Psoas muscle (tissue), 8 donors: ENCODE data around the gene NEU1. TPM values are rescaled to one million over a fixed set of nuclear protein-coding genes. Genes with fewer than 3 reads are reported as not detected.
A peak's percentile ranks its signal among the peaks of the same experiment; 100 is the strongest.
"Not testable (repeated sequence)": the region's sequence is repeated elsewhere in the genome, so short reads cannot be mapped to it uniquely, and the experiment has no call there.

Experiments used
- ATAC-seq, 4 donors: fragments of 200-7000 bp; cut with Tn5 transposase; one replicate each; pipeline ENCODE4 v1.9.1; 2020; ENCODE audit warnings: moderate library complexity in 3 of 4, mild to moderate bottlenecking in 2 of 4
- DNase-seq, 2 donors: peaks; one replicate each; pipeline ENCODE4 v3.0.0-alpha.2; 2020
- H3K27ac ChIP-seq: fragments of 200-600 bp; one replicate; pipeline ENCODE4 v1.8.0; 2022
- H3K27me3 ChIP-seq, 3 donors: fragments of 200-600 bp in 1 of 3; one replicate each; pipeline versions ENCODE4 v1.6.1 to v1.8.0; 2013 to 2022; ENCODE audit warnings: low read length in 2 of 3, mild to moderate bottlenecking in 2 of 3, moderate library complexity in 1 of 3; ENCODE audit not compliant: insufficient read depth in 3 of 3
- H3K36me3 ChIP-seq, 2 donors: fragments of 200-600 bp in 1 of 2; one replicate each; pipeline versions ENCODE4 v1.6.1 to v1.8.0; 2013 to 2022; ENCODE audit warnings: low read depth in 1 of 2, mild to moderate bottlenecking in 1 of 2, moderate library complexity in 1 of 2; ENCODE audit not compliant: insufficient read depth in 1 of 2
- H3K4me1 ChIP-seq: fragments of 200-600 bp; one replicate; pipeline ENCODE4 v1.8.0; 2022
- H3K4me3 ChIP-seq: fragments of 200-600 bp; one replicate; pipeline ENCODE4 v1.8.0; 2022; ENCODE audit warnings: mild to moderate bottlenecking
- H3K9me3 ChIP-seq: fragments of 200-600 bp; one replicate; pipeline ENCODE4 v1.8.0; 2022
- CTCF ChIP-seq: fragments of 200-600 bp; IDR thresholded peaks from one replicate; pipeline ENCODE4 v1.8.0; 2022; ENCODE audit warnings: antibody characterized with exemption
- WGBS, 3 donors: extraction: QIAGEN DNeasy Blood & Tissue Kit; methylation state at CpG; one replicate each; pipeline versions ENCODE4 v1.1.6 to v1.1.7; 2013; 5-methylcytosine and 5-hydroxymethylcytosine counted together
- intact Hi-C, 2 donors: fragments of 100-400 bp; cut with DNase I; formaldehyde crosslinking; loops; one replicate each; pipeline versions ENCODE4 v1.11.0 to v1.14.2; 2022
- polyA plus RNA-seq, 3 donors: library from polyadenylated mRNA; stranded (reverse); fragments of 200-250 nt; gene quantifications; one replicate each; pipeline ENCODE4 v1.2.3, GENCODE V29; 2013
- total RNA-seq, 4 donors: library from RNA; stranded (reverse); fragmentation: NEBNext Ultra II Directional in 2 of 4; extraction: Animal tissue kit (Norgen Biotek cat#: 25700) in 2 of 4; gene quantifications; one replicate each; pipeline versions ENCODE4 v1.2.1 to v1.2.4, GENCODE V29; 2021 to 2023
- donor health status: healthy with polysubstance abuse.
- donor health status: DM: no; HTN: no; CAD: no; lungs with moderate emphysema.
- donor health status: Bipolar disorder and iron deficiency.
- donor health status: healthy.
- donor health status: DM: yes; HTN: yes; CAD: no.
- donor health status: DM: no; HTN: no; CAD: no.
- donor health status: DM: no; HTN: no; CAD: no.
- donor health status: DM: yes; HTN: yes; CAD: no.

NEU1 gene
- total and polyA plus RNA-seq, 7 donors = 14.2 to 39.8 (median 20.6) TPM

DNA sequence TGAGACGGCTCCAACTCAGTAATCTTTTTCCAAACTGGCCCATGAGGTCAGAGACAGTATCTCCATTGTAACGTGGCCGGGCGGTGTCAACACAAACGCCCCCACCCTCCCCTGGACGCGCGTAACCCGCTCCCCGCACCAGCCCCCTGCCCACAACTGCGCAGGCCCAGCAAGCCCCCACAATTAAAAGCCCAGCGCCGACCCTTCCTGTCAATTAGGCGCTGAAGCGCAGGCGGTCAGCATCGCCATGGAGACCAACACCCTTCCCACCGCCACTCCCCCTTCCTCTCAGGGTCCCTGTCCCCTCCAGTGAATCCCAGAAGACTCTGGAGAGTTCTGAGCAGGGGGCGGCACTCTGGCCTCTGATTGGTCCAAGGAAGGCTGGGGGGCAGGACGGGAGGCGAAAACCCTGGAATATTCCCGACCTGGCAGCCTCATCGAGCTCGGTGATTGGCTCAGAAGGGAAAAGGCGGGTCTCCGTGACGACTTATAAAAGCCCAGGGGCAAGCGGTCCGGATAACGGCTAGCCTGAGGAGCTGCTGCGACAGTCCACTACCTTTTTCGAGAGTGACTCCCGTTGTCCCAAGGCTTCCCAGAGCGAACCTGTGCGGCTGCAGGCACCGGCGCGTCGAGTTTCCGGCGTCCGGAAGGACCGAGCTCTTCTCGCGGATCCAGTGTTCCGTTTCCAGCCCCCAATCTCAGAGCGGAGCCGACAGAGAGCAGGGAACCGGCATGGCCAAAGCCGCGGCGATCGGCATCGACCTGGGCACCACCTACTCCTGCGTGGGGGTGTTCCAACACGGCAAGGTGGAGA lies 47.4 kb downstream of the NEU1 start, which contains the start of the genes HSPA1A and HSPA1L:
Gene HSPA1A, plus strand, starts transcription at position 519 of the 814 bp plus-strand sequence. Its CDS starts 214 bp downstream, at position 733.
Gene HSPA1L, minus strand, starts transcription at position 259 of the 814 bp plus-strand sequence. CDS start 3,311 bp downstream, outside the sequence.
- Histone ChIP-seq H3K27me3 (no peaks in the 10 kb centered on the region), H3K9me3 (no peaks in the 10 kb centered on the region), H3K4me3 (peak within 1 kb of the TSS; percentile 76), H3K4me1 (peaks cover 26% of the 10 kb centered on the region), H3K36me3 (peaks cover 0 to 1% of the 10 kb centered on the region in 2 donors), H3K27ac (peak within 1 kb of the TSS; percentile 88)
- WGBS, 3 donors = 0 to 1% (median 0%) methylated on average over 54 to 56 of the region's 56 CpGs
- no peak for TF ChIP-seq CTCF
- ATAC-seq (peak; percentile 77 to 85 (median 80)), DNase-seq (peak; percentile 94 to 98)
- intact Hi-C loops = loop anchor here in 1 of 2 donors (10.0 kb wide), 1 partner anchor 1160 kb away; no protein-coding TSS in a partner anchor

- no peak for TF ChIP-seq CTCF
- H3K36me3 ChIP-seq = peaks cover 0 to 7% of the 10 kb centered on the region in 2 donors
- H3K4me1 ChIP-seq = peaks cover 21% of the 10 kb centered on the region
- intact Hi-C loops = loop anchor here in 1 of 2 donors (10.0 kb wide), 1 partner anchor 1160 kb away; no protein-coding TSS in a partner anchor
- ATAC-seq = peak; percentile 74 to 82 (median 78)
- DNase-seq = peak; percentile 95 to 97
- no peaks in the 10 kb centered on the region for H3K27me3 ChIP-seq
- H3K27ac ChIP-seq = peak overlapping the region; percentile 88
- 0% methylated on average over 13 of the region's 13 CpGs for WGBS, 3 donors
- peak overlapping the region; percentile 76 for H3K4me3 ChIP-seq
- no peaks in the 10 kb centered on the region for H3K9me3 ChIP-seq
Measured at GRCh38 chr6:31814677-31815024, 48.0 kb downstream of the NEU1 start.

DNA sequence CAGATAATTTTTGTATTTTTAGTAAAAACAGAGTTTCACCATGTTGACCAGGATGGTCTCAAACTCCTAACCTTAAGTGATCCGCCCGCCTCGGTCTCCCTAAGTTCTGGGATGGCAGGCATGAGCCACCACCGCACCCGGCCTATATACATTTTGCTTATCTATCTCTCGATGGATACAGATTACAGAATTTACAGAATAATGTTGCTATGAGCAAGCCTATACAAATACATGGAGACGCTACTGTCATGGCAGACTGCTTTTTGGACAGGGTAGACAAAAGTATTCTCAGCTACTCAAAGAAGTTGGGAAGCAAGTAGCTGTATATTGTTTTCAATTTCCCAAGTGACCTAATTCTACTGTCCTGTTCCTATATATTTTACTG lies 49.2 kb downstream of the NEU1 start:
- H3K4me1 ChIP-seq = peaks cover 14% of the 10 kb centered on the region
- ATAC-seq = no peak
- H3K27ac ChIP-seq = peak overlapping the region; percentile 88
- peak overlapping the region; percentile 76 for H3K4me3 ChIP-seq
- H3K9me3 ChIP-seq = no peaks in the 10 kb centered on the region
- no peaks in the 10 kb centered on the region for H3K27me3 ChIP-seq
- WGBS, 3 donors = 96 to 99% (median 97%) methylated on average over 7 of the region's 7 CpGs
- DNase-seq = no peak
- intact Hi-C loops = loop anchor here in 1 of 2 donors (10.0 kb wide), 1 partner anchor 1161 kb away; no protein-coding TSS in a partner anchor
- H3K36me3 ChIP-seq = peaks cover 0 to 8% of the 10 kb centered on the region in 2 donors
- no peak for TF ChIP-seq CTCF

GRCh38 chr6:31811645-31812044 lies 51.0 kb downstream of the NEU1 start:
- no peak for DNase-seq
- H3K4me3 ChIP-seq = no peak overlapping the region

GRCh38 chr6:31808599-31808998 lies 54.0 kb downstream of the NEU1 start:
- WGBS, 3 donors = 90% methylated on average over 10 of the region's 10 CpGs
- H3K27me3 ChIP-seq, H3K9me3 ChIP-seq, ATAC-seq, H3K4me3 ChIP-seq, H3K27ac ChIP-seq, DNase-seq, intact Hi-C loops: not testable (repeated sequence)
- Histone ChIP-seq H3K36me3 (peaks cover 0 to 17% of the 10 kb centered on the region in 2 donors), H3K4me1 (peaks cover 21% of the 10 kb centered on the region)

More at GRCh38 chr6:31811645-31812044, 51.0 kb downstream of the NEU1 start:
- Histone ChIP-seq H3K36me3 (peaks cover 0 to 8% of the 10 kb centered on the region in 2 donors), H3K27me3 (no peaks in the 10 kb centered on the region), H3K4me1 (peaks cover 17% of the 10 kb centered on the region), H3K27ac (no peak overlapping the region), H3K9me3 (no peaks in the 10 kb centered on the region)
- intact Hi-C loops = loop anchor here in 1 of 2 donors (10.0 kb wide), 1 partner anchor 1163 kb away; no protein-coding TSS in a partner anchor
- WGBS, 3 donors = 92 to 94% (median 93%) methylated on average over 12 of the region's 12 CpGs
- TF ChIP-seq CTCF = no peak
- no peak for ATAC-seq
